CD4-positive, alpha-beta T cell treated with Interleukin-15 for 1 hour (primary cell): ENCODE measurements around the gene INTS3.

Experiments used
- DNase-seq: peaks from one replicate; pipeline ENCODE4 v3.0.0-alpha.2; 2020

The INTS3 gene

GRCh38 chr1:153727463-153728304 is at the start of gene INTS3:
Gene INTS3, plus strand, starts transcription at chr1:153728050. Its CDS starts 585 bp downstream, at chr1:153728635.
- DNase-seq, result peak; percentile 100

GRCh38 chr1:153678519-153679336 is 49.1 kb upstream of the INTS3 start, which contains the start of gene NPR1:
Gene NPR1, plus strand, starts transcription at chr1:153678688. Its CDS starts 421 bp downstream, at chr1:153679109.
- no peak for DNase-seq

GRCh38 chr1:153679337-153680119 is 48.3 kb upstream of the INTS3 start:
- no peak for DNase-seq

- no peak for DNase-seq
These were observed 47.8 kb upstream of the INTS3 start for GRCh38 chr1:153680120-153680403.

- no peak for DNase-seq
These were observed 45.1 kb upstream of the INTS3 start for GRCh38 chr1:153682730-153683129.

GRCh38 chr1:153683854-153684253 is 44.0 kb upstream of the INTS3 start:
- DNase-seq, result no peak

GRCh38 chr1:153684892-153685291 is 43.0 kb upstream of the INTS3 start:
- no peak for DNase-seq

GRCh38 chr1:153685544-153686340 is 42.1 kb upstream of the INTS3 start:
- no peak for DNase-seq

- no peak for DNase-seq
These were observed 40.3 kb upstream of the INTS3 start for GRCh38 chr1:153687346-153688125.

- DNase-seq, result no peak
These were observed 39.6 kb upstream of the INTS3 start for GRCh38 chr1:153688276-153688675.

GRCh38 chr1:153688736-153689328 is 39.0 kb upstream of the INTS3 start:
- no peak for DNase-seq

- no peak for DNase-seq
These were observed 34.4 kb upstream of the INTS3 start for GRCh38 chr1:153693466-153693865.

GRCh38 chr1:153696741-153697140 is 31.1 kb upstream of the INTS3 start:
- DNase-seq, result no peak

- no peak for DNase-seq
These were observed 30.4 kb upstream of the INTS3 start for GRCh38 chr1:153697191-153698019.

- DNase-seq, result no peak
These were observed 29.6 kb upstream of the INTS3 start for GRCh38 chr1:153698020-153698922.

GRCh38 chr1:153698923-153699714 is 28.7 kb upstream of the INTS3 start:
- no peak for DNase-seq

- no peak for DNase-seq
These were observed 28.1 kb upstream of the INTS3 start for GRCh38 chr1:153699768-153700167.

- DNase-seq, result no peak
These were observed 22.4 kb upstream of the INTS3 start for GRCh38 chr1:153705484-153705883.
